NCI-H2107 treated with DMSO at 0.1 percent for 48 hours (cell line): ENCODE measurements around the gene PUS3.
A peak's percentile ranks its signal among the peaks of the same experiment; 100 is the strongest.

Experiments used
- DNase-seq: peaks from one replicate; lab custom pipeline; 2025; ENCODE audit not compliant: unreplicated experiment; lab: John Stamatoyannopoulos, UW

PUS3 gene, protein sequence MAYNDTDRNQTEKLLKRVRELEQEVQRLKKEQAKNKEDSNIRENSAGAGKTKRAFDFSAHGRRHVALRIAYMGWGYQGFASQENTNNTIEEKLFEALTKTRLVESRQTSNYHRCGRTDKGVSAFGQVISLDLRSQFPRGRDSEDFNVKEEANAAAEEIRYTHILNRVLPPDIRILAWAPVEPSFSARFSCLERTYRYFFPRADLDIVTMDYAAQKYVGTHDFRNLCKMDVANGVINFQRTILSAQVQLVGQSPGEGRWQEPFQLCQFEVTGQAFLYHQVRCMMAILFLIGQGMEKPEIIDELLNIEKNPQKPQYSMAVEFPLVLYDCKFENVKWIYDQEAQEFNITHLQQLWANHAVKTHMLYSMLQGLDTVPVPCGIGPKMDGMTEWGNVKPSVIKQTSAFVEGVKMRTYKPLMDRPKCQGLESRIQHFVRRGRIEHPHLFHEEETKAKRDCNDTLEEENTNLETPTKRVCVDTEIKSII

DNA sequence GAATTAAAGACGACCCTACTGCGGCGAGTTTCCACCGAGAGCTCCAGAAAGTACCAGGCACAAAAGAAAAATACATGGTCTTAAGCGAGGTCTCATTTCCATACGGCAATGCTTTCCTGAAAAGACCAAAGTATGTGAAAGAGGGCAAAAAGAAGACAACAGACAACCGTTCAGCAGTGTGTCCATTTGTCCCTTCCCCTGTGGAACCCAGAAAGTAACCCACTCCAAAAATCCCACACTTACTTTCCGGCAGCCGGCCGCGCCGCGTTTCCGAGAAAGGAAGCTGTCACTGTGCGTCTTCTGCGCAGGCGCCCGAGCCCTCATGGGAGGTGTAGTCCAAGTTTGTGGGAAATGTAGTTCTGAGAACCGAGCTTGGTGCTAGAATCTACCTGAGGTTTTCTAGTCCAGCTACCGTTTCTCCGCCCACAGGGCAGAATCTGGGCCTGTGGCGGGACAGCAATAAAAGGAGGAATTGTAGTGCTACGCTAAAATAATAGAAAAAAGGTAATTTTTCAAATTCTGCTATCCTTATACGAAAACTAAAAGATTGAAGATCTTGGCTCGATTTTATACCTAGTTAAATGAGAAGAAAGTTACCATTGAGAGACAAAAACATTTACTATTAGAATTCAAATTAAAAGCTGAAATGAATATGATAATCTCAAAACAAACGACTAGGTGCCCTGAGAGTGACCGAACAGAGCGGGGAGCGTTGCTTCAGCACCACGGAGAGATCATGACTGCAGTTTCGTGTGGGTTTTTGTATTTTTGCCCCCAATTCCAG lies at the start of gene PUS3:
PUS3 (minus strand) TSS at position 280 of the 784 bp plus-strand sequence. CDS start 6,922 bp downstream, outside the sequence.
- peak; percentile 78 for DNase-seq

DNA sequence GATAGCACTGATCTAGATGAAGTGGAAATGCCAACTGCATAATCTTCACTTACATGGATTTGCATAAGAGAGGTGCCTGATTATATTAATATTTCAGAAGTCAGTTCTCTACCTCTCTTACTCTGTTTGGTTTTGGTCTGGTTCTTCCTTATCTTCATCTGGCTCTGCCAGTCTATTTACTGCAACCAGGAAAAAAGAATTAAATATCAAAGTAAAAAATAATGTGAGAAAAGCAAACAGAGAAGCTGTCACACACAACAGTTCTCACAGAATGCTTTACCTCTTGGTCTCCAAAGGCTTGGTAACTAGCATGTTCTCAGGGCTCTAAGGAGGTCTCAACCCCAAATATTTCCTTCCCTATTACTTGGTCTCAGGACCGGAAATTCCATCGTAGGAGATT lies 49.6 kb upstream of the PUS3 start:
- DNase-seq: no peak

DNA sequence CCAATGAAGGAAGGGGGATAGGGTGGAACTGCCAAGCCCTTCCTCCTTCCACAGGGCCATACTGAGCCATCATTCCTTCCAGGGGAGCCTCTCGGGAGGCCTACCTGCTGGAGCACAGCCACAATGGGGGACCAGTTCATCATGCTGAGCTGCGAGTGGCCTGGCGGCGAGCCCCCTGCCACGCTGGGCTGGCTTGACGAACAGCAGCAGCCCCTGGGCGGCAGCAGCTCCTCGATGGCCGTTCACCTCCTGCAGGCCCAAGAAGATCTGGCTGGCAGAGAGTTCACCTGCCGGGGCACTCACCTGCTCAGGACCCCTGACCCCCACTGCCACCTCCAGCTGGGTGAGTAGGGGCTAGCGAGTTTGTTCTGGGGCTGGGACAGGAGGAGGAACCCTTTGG lies 48.7 kb upstream of the PUS3 start:
- no peak for DNase-seq

DNA sequence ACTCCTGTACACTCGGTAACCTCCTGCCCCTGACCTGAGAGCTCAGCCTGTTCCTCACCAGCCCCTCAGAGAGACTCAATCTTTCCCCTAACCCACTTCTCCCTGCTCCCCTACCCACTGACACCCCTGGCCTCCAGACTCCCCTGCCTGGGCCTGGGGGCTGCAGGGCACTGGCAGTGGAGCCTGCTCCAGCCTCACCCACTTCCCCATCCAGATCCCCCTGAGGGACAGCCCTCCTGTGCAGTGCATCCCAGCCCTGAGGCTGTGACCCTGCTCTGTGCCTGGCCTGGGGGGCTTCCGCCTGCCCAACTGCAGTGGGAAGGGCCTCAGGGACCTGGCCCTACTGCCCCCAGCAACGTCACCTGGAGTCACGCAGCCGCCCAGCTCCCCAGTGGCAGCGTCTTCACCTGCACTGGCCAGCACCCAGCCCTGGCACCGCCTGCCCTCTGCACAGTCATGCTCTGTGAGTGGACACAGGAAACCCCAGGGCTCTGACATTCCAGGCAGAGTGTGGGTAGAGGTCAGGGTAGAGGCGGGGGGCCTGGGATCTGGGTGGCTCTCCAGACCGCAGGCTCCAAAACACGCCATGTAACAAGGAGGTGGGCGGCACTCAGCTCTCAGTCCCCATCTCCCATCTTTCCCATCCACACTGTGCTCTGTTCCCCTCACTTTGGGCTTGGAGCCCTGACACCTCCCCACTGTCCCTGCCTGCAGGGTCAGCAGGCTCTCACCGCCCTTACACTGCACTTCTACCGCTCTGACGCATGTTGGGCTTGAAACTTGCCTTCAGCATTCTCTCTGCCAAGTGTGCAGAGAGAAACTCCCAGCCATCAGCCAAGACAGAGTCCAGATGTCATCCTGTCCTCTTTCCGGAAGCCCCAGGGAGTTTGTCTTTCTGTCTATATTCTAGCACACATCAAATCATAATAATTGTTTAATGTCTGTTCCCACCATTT lies 48.0 kb upstream of the PUS3 start:
- DNase-seq: no peak

DNA sequence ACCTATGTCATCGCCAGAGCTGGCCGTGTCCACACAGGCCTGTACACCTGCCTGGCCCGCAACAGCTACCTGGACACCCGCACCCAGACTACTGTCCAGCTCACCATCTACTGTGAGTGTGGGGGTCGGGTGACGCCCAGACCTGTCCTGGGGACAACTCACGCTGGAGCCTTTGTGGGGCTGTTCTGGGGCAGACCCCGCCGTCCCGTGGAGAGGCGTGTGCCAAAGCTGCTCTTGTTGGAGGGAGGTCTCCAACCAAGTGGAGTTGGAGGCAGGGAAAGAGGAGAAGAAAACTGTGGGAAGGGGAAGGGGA lies 47.1 kb upstream of the PUS3 start:
- no peak for DNase-seq

DNA sequence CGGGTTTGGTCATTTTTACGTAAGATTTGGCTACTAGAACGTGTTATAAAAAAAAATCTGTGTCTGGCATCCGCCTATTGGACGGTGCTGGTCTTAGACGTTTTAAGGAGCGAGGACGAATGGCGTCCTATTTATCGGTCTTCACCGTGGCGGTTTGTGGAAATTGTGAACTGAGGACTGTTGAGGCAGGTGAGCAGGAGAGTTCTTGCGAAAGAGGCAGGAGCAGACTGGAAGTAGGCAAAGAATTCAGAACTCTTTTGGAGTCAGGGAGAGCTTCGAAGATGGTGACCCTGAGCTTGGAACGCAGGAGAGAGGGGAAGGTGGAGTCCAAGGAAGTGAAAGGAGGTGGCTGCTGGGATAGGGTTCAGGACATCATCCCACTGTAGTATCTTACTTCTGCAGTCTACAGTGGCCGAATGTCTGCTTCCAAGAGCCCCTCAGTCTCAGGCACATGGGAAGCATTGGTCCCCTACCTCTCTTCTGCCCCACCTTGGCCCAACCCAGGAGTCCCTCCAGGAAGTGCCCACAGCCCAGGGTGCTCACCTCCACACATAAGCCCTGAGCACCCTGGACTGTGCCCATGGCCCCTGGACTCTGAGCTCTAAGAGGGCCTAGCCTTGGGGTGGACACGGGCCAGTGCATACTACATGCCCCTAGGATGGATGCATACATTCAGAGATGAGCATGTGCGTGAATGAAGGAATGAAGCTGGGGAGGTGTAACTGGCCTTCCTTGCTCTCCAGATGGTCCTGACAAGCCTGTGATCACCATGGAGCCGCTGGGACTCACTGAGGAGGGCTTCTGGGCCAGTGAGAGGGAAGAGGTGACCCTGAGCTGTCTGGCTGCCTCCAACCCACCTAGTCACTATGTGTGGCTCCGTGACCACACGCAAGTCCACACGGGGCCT lies 46.5 kb upstream of the PUS3 start:
- no peak for DNase-seq

DNA sequence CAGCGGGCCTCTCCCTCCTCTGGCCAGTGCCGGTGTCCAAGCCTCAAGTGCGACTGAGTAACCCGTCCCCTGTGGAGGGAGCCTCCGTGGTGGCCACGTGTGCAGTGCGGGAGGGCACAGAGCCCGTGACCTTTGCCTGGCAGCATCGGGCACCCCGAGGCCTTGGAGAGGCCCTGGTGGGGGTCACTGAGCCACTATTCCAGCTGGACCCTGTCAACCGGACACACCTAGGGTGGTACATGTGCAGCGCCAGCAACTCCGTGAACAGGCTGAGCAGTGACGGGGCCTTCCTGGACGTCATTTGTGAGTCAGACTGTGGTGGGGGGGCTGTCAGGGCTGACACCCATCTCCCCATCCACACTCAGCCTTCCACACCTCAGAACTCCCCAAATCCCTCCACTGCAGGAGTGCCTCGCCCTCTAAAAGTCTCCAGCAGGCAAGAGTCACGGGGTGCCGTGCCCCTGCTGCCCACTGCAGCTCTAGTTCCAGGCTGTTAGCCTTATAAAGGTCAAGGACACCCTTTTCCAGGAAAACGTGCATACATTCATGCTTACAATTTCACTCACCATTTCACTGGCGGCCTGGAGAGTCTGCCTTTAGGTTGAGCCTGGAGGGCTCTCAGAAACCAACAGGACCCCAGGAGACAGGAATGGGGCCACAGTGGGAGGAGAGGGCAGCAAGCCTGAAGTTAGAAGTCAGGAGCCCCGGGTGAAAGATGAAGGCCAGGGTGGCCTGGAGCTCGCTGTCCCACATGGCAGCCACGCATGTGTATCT lies 45.5 kb upstream of the PUS3 start:
- no peak for DNase-seq

DNA sequence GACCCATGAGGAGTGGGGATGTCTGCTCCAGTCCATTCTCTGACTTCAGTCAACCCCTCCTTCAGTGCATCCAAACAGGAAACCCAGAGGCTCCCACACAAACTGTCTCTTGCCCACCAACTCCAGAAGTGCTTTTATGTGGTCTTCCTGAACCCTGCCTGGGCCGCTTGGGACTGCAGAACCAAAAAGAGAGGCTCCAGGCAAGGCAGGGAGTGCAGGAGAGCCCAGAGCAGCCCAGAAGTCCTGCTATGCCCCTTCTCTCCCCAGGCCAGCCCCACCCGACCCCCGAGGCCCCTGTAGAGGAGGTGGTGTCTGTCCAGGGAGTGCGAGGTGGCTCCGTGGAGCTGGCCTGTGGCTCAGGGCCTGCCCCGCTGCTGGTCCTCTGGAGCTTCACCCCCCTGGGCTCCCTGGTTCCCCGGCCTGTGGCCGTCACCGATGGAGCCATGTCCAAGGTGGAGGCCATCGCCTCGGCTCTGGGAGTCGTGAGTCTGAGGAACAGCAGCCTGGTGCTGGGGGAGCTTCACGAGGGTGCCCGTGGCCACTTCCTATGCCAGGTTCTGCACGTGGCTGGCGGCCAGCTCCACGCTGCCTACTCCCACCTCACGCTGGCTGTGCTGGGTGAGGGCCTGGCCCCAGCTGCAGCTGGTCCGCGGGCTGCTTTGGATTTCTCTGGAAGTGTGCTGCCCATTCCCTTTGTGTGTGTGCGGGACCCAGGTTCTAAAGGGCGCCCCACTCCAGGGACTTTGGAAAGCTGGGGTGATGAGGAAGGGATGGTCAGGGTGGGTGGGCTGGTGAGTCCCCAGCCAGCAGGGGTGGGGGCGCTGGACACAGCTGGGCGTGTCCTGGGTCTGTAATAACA lies 44.6 kb upstream of the PUS3 start:
- no peak for DNase-seq

DNA sequence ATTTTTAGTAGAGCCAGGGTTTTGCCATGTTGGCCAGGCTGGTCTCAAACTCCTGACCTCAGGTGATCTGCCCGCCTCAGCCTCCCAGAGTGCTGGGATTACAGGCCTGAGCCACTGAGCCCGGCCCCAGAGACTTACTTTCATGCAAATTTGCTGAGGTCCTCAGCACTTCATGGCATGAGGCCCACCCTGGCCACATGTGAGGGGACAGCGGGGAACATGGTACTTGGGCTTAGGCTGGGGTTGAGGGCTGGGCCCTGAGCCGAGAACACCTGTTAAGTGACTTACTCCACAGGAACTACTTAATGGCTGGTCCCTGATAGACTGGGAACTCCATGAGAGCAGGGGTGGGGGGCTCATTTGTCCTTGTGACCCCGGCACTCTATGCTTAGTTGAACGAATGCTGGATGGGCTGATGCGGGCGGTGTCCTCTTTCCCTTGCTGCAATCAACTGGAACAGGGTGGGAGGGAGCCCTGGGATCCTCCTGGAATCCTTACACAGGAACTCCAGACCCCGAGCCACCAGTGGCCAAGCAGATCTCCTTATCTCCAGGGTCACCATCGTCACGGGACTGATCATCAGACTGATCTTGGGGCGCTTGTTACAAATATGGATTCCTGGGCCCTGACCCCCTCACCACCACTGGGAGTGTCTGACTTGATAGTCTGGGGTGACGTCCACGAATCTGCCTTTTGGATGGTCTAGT lies 43.9 kb upstream of the PUS3 start:
- DNase-seq: no peak

DNA sequence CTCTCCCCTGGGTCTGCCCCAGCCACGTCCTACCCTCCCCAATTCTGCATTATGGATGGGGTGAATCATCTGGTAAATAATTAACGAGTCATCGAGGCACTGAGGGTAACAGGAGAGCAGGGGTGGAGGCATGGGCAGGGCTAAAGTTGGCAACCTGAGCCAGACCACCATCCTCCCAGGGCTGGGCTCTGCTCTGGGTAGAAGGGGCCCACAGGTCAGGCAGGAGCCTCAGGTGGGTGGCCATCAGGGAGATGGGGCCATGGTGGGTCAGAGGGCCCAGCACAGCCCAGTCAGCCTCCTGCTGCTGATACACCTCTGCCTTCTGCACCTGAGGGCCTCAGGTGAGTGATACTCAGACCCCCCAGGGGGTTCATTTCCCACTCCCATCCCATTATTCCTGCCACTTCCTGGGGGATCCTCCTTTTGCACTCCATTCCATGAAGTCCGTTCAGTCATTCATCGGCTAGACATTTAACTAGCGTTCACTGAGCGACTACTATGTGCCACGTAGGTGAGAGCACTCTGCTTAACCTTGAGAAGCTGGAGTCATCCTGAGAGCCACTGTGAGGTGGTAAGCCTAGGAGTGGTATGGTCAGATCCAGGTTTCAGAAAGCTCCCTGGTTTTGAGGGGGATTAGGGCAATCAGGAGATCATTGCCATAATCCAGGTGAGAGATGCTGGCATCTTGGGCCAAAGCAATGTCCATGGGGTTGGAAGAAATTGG lies 43.0 kb upstream of the PUS3 start, which contains the start of gene VSIG10L2:
VSIG10L2 (plus strand) TSS at position 248 of the 724 bp plus-strand sequence; CDS start at position 260, 12 bp downstream.
- no peak for DNase-seq

DNA sequence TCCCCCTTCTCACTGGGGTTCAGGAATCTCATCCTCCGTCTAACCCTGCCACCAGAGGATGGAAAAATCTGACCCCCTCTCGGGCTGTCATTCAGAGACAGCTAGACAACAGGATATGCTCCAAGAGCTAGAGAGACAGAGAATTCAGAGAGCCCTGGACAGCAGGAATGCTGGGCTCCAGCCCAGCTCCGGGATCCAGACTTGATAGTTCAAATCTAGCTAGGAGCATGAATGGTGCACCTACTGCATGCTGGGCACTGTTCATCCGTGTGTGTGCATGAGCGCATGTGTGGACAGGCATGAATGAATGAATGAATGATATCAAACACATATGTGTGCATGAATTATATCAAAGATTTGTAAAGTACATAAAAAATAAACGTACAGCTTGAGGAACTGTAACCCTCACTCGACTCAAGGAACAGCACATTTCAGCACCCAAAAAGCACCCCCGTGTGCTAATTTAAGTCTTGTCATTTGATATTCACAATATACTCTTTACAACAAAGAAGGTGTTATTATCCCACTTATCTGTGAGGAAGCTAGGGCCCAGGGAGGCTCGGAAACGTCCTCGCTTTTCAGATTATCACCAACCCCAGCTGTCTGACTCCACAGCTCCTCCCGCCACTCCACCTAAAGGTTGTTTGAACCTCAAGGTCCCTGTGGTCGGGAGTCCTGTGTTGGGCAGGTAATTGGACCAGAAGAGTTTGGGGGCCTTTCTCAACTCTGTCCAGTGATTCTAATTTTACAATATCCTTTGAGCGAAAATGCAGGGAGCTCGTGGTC lies 42.2 kb upstream of the PUS3 start:
- DNase-seq: no peak

DNA sequence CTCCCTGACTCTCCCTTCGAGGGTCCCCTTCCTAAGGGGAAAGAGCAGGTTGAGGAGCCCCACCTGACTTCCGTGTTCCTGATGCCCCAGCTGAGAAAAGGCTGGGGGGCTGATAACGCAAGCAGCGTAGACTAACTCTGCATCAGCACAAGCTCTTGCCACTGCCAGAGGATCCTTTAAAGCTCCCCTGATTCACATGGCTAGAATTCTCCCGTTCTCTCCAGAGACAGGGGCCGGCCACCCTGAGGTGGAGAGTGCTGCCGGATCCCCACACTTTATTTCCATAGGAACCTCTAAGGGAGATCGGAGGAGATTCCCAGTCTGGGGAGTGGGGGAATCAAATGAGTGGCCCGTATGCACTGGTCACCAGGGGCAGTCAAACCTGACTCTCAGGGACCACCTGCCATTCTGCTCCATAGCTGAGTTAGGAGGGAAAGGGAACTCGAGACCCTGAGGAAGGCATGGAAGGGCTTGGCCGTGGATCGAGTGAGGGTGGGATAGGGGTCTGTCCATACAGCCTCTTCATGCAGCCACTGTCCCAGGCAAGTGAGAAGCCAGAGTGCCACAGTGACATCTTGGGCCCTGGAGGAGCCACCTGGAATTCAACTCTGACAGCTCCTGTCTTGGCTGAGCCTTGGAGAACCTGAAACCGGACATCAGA lies 41.5 kb upstream of the PUS3 start:
- DNase-seq: no peak

DNA sequence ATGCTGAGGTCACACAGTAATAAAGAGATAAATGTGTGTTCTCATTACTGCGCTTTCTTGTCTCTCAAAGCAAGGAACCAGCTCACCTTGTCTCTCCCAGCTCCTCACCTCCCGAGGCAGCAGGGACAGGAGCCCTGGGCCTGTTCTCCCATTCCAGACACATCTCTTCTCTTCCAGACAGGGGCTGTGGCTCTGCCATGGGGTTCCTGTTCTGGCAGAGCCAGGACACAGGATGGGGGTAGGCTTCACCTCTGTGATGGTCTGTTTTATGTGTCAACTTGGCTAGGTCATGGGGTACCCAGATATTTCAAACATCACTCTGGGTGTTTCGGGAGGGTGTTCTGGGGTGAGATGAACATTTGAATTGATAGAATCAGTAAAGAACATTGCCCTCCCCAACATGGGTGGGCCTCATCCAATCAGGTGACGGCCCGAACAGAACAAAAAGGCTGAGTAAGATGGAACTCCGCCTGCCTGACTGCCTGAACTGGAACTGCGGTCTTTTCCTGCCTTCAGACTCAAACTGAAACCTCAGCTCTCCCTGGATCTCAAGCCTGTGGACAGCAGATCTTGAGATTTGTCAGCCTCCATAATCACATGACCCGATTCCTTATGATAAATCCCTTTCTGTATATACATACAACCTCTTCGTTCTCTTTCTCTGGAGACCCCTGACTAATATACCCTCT lies 40.8 kb upstream of the PUS3 start:
- DNase-seq: no peak

DNA sequence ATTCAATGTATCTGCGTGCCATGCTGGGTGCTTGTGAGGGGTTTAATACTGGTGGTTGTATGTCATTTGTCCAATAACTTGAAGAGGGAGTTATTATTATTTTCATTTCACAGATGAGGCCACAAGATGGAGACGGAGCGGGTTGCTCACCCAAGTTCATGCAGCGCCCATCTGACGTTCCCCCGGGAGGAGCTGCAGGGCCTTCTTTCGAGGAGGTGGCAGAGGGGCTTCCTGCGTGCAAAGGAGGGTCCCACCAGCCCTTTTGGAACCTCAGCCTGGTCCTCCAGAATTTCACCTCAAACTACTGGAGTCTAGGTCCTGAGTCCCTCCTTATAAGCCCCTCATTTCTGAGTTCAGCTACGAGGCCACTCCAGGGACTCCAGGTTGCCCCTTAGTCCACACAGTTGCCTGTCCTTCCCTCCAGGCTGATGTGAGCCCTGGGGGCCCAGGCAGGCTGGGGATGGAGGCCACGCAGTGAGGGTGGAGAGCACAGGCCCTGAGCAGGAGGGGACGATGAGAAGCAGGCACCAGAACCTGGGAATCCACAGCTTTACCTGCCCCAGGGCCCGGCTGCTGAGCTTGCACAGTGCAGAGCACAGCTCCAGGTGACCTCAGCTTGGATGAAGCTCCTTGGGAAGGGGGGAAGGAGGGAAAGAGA lies 39.9 kb upstream of the PUS3 start:
- DNase-seq: no peak
